Measurements from ENCODE around the gene CTDSPL.
A peak's percentile ranks its signal among the peaks of the same experiment; 100 is the strongest.

- TF ChIP-seq CTCF (IDR thresholded peaks at IDR 0.05; ENCODE audit: poor library complexity): peak; percentile 76
- TF ChIP-seq EZH2 (IDR thresholded peaks at IDR 0.05; ENCODE audit: borderline replicate concordance): no peak
These were observed 135.2 kb downstream of the CTDSPL start for GRCh38 chr3:37996785-37997301.
